Ishikawa (cell line): ENCODE data around the gene PLXNA3.

Experiments
- CEBPB ChIP-seq: IDR thresholded peaks from 2 replicates; pipeline ENCODE4 v1.6.1; 2012
- CREB1 ChIP-seq: IDR thresholded peaks from 2 replicates; pipeline ENCODE4 v1.6.1; 2012; ENCODE audit warnings: low read depth
- EGR1 ChIP-seq: IDR thresholded peaks from 2 replicates; pipeline ENCODE4 v1.6.1; 2012
- EP300 ChIP-seq: IDR thresholded peaks from 2 replicates; pipeline ENCODE4 v1.6.1; 2012; ENCODE audit warnings: borderline replicate concordance
- FOXM1 ChIP-seq: IDR thresholded peaks from 2 replicates; pipeline ENCODE4 v1.6.1; 2012; ENCODE audit warnings: low read depth, borderline replicate concordance
- NFIC ChIP-seq: IDR thresholded peaks from 2 replicates; pipeline ENCODE4 v1.6.1; 2012
- RAD21 ChIP-seq: IDR thresholded peaks from 2 replicates; pipeline ENCODE4 v1.6.1; 2012; ENCODE audit warnings: low read depth
- REST ChIP-seq: IDR thresholded peaks from 2 replicates; pipeline ENCODE4 v1.6.1; 2012; ENCODE audit warnings: low read depth, mild to moderate bottlenecking
- TAF1 ChIP-seq: IDR thresholded peaks from 2 replicates; pipeline ENCODE4 v1.6.1; 2012; ENCODE audit warnings: low read depth, mild to moderate bottlenecking
- TCF12 ChIP-seq: IDR thresholded peaks from 2 replicates; pipeline ENCODE4 v1.6.1; 2012; ENCODE audit warnings: low read depth
- TEAD4 ChIP-seq: IDR thresholded peaks from 2 replicates; pipeline ENCODE4 v1.6.1; 2012
- YY1 ChIP-seq: IDR thresholded peaks from 2 replicates; pipeline ENCODE4 v1.6.1; 2012; ENCODE audit warnings: low read depth
- ZBTB7A ChIP-seq: IDR thresholded peaks from 2 replicates; pipeline ENCODE4 v1.6.1; 2012; ENCODE audit warnings: low read depth
- TF ChIP-seq, protein P1 (sequence below): IDR thresholded peaks from 2 replicates; pipeline ENCODE4 v1.6.1; 2012
- TF ChIP-seq, protein P2 (sequence below): IDR thresholded peaks from 2 replicates; pipeline ENCODE4 v1.6.1; 2012

The PLXNA3 gene

DNA sequence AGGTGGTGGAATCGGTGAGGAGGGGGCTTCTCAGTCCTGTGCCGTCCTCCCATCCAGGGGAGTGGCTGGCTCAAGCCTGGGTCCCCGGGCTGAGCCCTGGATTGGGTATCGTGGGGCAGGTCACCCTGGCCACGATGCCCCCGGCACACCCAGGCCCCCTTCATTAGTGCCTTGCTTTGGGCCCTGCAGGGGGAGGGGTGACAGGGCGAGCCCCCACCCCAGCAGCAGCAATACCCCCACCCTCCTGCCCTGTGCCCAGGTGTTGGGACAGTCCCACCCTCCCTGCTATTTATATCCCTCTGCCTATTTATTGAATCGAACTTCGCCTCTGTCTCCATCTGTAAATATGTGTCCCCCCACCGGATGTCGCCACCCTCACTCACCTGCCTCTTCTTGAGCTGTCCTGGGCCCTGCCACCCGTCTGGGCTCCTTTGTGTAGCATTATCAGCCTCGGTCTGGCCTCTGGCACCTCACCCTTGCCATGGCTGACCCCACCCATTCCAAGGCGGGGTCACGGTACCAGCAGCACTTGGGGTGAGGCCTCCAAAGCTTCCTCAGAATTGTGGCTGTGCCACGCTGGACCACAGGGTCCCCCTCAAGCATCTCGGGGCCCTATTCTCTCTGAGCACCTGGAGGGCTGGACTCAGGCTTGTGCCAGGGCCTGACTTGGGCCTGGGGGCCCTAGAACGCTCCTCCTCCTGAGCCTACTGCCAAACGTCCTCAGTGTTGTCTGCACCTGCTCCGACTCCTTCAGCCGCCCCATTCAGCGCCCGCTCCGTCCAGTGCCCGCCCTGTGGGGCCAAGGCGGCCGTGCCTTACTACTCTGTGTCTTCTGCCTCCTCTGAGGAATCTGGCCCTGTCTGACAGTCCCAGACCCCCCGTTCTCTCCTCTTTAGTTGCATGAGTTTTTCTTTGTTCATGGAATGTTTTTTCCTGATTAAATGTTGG, 14.9 kb downstream of the PLXNA3 start:
- TF ChIP-seq TEAD4, result no peak
- TF ChIP-seq EP300, result no peak
- no peak for TF ChIP-seq CEBPB
- TF ChIP-seq TAF1, result no peak
- TF ChIP-seq RAD21, result no peak
- no peak for TF ChIP-seq FOXM1
- no peak for TF ChIP-seq CREB1
- no peak for TF ChIP-seq YY1
- TF ChIP-seq, protein P1, sequence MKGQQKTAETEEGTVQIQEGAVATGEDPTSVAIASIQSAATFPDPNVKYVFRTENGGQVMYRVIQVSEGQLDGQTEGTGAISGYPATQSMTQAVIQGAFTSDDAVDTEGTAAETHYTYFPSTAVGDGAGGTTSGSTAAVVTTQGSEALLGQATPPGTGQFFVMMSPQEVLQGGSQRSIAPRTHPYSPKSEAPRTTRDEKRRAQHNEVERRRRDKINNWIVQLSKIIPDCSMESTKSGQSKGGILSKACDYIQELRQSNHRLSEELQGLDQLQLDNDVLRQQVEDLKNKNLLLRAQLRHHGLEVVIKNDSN, result no peak
- no peak for TF ChIP-seq ZBTB7A
- no peak for TF ChIP-seq REST
- TF ChIP-seq EGR1, result no peak
- TF ChIP-seq NFIC, result no peak
- TF ChIP-seq, protein P2, sequence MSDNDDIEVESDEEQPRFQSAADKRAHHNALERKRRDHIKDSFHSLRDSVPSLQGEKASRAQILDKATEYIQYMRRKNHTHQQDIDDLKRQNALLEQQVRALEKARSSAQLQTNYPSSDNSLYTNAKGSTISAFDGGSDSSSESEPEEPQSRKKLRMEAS, result no peak
- no peak for TF ChIP-seq TCF12

- TF ChIP-seq YY1, result no peak
- no peak for TF ChIP-seq RAD21
- TF ChIP-seq, protein P1, result no peak
- TF ChIP-seq CREB1, result no peak
- TF ChIP-seq FOXM1, result no peak
- TF ChIP-seq, protein P2, result no peak
- TF ChIP-seq REST, result no peak
- TF ChIP-seq TEAD4, result no peak
- no peak for TF ChIP-seq EP300
- no peak for TF ChIP-seq TAF1
- no peak for TF ChIP-seq CEBPB
- TF ChIP-seq NFIC, result no peak
- TF ChIP-seq EGR1, result no peak
- no peak for TF ChIP-seq TCF12
- no peak for TF ChIP-seq ZBTB7A
These were observed 15.6 kb downstream of the PLXNA3 start for GRCh38 chrX:154473683-154474082.

DNA sequence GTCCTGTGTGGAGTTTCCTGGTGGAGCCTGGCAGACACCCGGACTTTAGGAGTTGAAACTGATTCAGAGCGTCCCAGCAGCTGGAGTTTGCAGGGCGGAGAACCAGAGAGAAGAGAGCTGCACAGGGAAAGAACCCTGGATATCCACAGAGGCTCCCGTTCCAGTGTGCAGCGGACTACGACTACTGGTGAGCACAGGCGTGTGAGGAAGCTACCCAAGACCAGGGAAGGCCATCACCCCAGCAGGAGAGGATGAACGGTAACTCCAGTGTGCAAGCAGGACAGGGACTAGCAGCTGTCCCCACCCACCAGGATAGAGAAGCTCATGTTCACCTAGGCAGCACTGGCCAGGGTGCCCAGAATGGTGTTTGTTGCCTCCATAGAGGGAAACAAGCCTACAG, 18.7 kb downstream of the PLXNA3 start:
- TF ChIP-seq TEAD4 (no peak), CEBPB (no peak), EGR1 (no peak), REST (no peak), TAF1 (no peak), FOXM1 (no peak), NFIC (no peak), YY1 (no peak), RAD21 (no peak), EP300 (no peak), TCF12 (no peak), ZBTB7A (no peak), CREB1 (no peak)
- TF ChIP-seq, protein P2, result no peak
- TF ChIP-seq, protein P1, result no peak
